H1 (cell line): ENCODE results near the gene CDR2. TPM values are rescaled to one million over a fixed set of nuclear protein-coding genes. Genes with fewer than 3 reads are reported as not detected.

Experiments used
- CTCF ChIA-PET: fragments of 300-600 bp; sonication (Branson Sonifier 250); formaldehyde crosslinking; loops from one replicate; lab custom pipeline; 2021; ENCODE audit not compliant: partially characterized antibody; lab: Charles Lee
- POLR2A ChIA-PET: fragments of 300-600 bp; sonication (Branson Sonifier 250); formaldehyde crosslinking; loops from one replicate; lab custom pipeline; 2021; ENCODE audit warnings: inconsistent platforms; ENCODE audit not compliant: partially characterized antibody; lab: Charles Lee
- DNase-seq, 2 experiments: peaks; one replicate each; pipeline versions ENCODE4 v3.0.0 to v3.0.0-alpha.2; 2010 to 2022; ENCODE audit warnings: low spot score in 2 of 2, low read depth in 1 of 2, mixed read lengths in 1 of 2
- FAIRE-seq: peaks from 2 replicates; lab custom pipeline; 2011; peaks lifted over from hg19 to GRCh38; lab: Jason Lieb, UNC
- H2AFZ ChIP-seq: 2 replicates; pipeline ENCODE4 v1.8.1; 2012; ENCODE audit warnings: low read length, inconsistent platforms
- H2AK5ac ChIP-seq: 2 replicates; pipeline ENCODE4 v1.6.1; 2013; ENCODE audit warnings: low read depth, low read length
- H2BK120ac ChIP-seq: replicated peaks from 2 replicates; pipeline ENCODE3; 2013; ENCODE audit warnings: low read depth, low read length, inconsistent platforms
- H2BK12ac ChIP-seq: 2 replicates; pipeline ENCODE4 v1.6.1; 2013; ENCODE audit warnings: low read depth, low read length
- H2BK15ac ChIP-seq: 2 replicates; pipeline ENCODE4 v1.6.1; 2013; ENCODE audit warnings: low read length
- H2BK20ac ChIP-seq: 2 replicates; pipeline ENCODE4 v1.6.1; 2013; ENCODE audit warnings: low read length
- H2BK5ac ChIP-seq: 2 replicates; pipeline ENCODE4 v1.6.1; 2013; ENCODE audit warnings: low read depth, low read length
- H3K14ac ChIP-seq: 2 replicates; pipeline ENCODE4 v1.6.1; 2013; ENCODE audit warnings: inconsistent platforms; ENCODE audit not compliant: insufficient read length
- H3K18ac ChIP-seq: 2 replicates; pipeline ENCODE4 v1.6.1; 2013; ENCODE audit warnings: low read length; ENCODE audit errors: extremely low read depth
- H3K23ac ChIP-seq: 2 replicates; pipeline ENCODE4 v1.6.1; 2013; ENCODE audit warnings: inconsistent platforms; ENCODE audit not compliant: insufficient read length
- H3K23me2 ChIP-seq: 2 replicates; pipeline ENCODE4 v1.6.1; 2013; ENCODE audit warnings: low read depth, low read length
- H3K27ac ChIP-seq: 2 replicates; pipeline ENCODE4 v1.6.1; 2011; ENCODE audit warnings: low read depth, low read length, inconsistent platforms
- H3K27me3 ChIP-seq, 4 experiments: replicated peaks in 1 of 4; 1 replicate in 1 of 4; 2 replicates in 3 of 4; pipeline versions ENCODE4 v1.6.1 to v1.8.1; 2011 to 2013; ENCODE audit warnings: low read length in 3 of 4, mild to moderate bottlenecking in 3 of 4, inconsistent platforms in 2 of 4, mixed read lengths in 2 of 4, moderate library complexity in 1 of 4; ENCODE audit not compliant: control insufficient read depth in 3 of 4, insufficient read depth in 3 of 4; ENCODE audit errors: extremely low read depth in 1 of 4
- H3K36me3 ChIP-seq, 4 experiments: 2 replicates each; pipeline versions ENCODE4 v1.6.1 to v1.8.1; 2011 to 2013; ENCODE audit warnings: mild to moderate bottlenecking in 4 of 4, low read length in 3 of 4, moderate library complexity in 2 of 4, control low read depth in 1 of 4, inconsistent platforms in 1 of 4; ENCODE audit not compliant: insufficient read depth in 4 of 4, control insufficient read depth in 2 of 4
- H3K4ac ChIP-seq: replicated peaks from 2 replicates; pipeline ENCODE3; 2013; ENCODE audit warnings: low read length, low read depth, mixed read lengths, inconsistent platforms; ENCODE audit not compliant: insufficient read length
- H3K4me1 ChIP-seq, 4 experiments: replicated peaks in 1 of 4; 1 replicate in 1 of 4; 2 replicates in 3 of 4; pipeline versions ENCODE4 v1.6.1 to v1.8.1; 2011 to 2013; ENCODE audit warnings: low read length in 3 of 4, inconsistent platforms in 2 of 4, mixed read lengths in 1 of 4; ENCODE audit not compliant: insufficient read depth in 4 of 4, control insufficient read depth in 3 of 4
- H3K4me2 ChIP-seq, 2 experiments: 2 replicates each; pipeline versions ENCODE4 v1.6.1 to v1.8.1; 2011 to 2013; ENCODE audit warnings: low read depth in 2 of 2, low read length in 2 of 2, control low read depth in 1 of 2, inconsistent platforms in 1 of 2, mild to moderate bottlenecking in 1 of 2; ENCODE audit not compliant: insufficient read depth in 1 of 2
- H3K4me3 ChIP-seq, 4 experiments: fragments of 200-600, 300-600 bp in 1 of 4; sonication (generic), shearing (Covaris generic), sonication (Bioruptor Twin) in 1 of 4; 2 replicates each; pipeline versions ENCODE4 v1.5.1 to v1.8.1; 2011 to 2016; ENCODE audit warnings: low read length in 4 of 4, low read depth in 3 of 4, control low read depth in 2 of 4, inconsistent platforms in 2 of 4, mild to moderate bottlenecking in 2 of 4, mixed read lengths in 1 of 4, moderate library complexity in 1 of 4; ENCODE audit not compliant: insufficient read depth in 2 of 4; ENCODE audit errors: extremely low read depth in 1 of 4
- H3K56ac ChIP-seq: replicated peaks from 2 replicates; pipeline ENCODE3; 2013; ENCODE audit warnings: low read depth, mild to moderate bottlenecking, mixed read lengths, low read length, inconsistent platforms; ENCODE audit not compliant: insufficient read length
- H3K79me1 ChIP-seq: 2 replicates; pipeline ENCODE4 v1.6.1; 2013; ENCODE audit warnings: low read depth, low read length, control low read depth
- H3K79me2 ChIP-seq, 2 experiments: 2 replicates each; pipeline versions ENCODE4 v1.6.1 to v1.8.1; 2012 to 2013; ENCODE audit warnings: low read length in 2 of 2, mild to moderate bottlenecking in 2 of 2, inconsistent platforms in 1 of 2; ENCODE audit not compliant: insufficient read depth in 2 of 2, control insufficient read depth in 1 of 2
- H3K9ac ChIP-seq, 4 experiments: replicated peaks in 1 of 4; 1 replicate in 1 of 4; 2 replicates in 3 of 4; pipeline versions ENCODE4 v1.6.1 to v1.8.1; 2011 to 2013; ENCODE audit warnings: low read depth in 3 of 4, low read length in 3 of 4, control low read depth in 2 of 4, mild to moderate bottlenecking in 2 of 4, moderate library complexity in 2 of 4, inconsistent platforms in 1 of 4; ENCODE audit errors: extremely low read depth in 1 of 4
- H3K9me3 ChIP-seq, 2 experiments: 2 replicates each; pipeline versions ENCODE4 v1.6.1 to v1.8.1; 2012 to 2013; ENCODE audit warnings: mild to moderate bottlenecking in 2 of 2, moderate library complexity in 2 of 2, control low read depth in 1 of 2, inconsistent platforms in 1 of 2, low read depth in 1 of 2, low read length in 1 of 2, mixed read lengths in 1 of 2; ENCODE audit not compliant: insufficient read depth in 2 of 2
- H4K20me1 ChIP-seq, 2 experiments: replicated peaks in 1 of 2; 2 replicates each; pipeline versions ENCODE3 to v1.8.1; 2011 to 2013; ENCODE audit warnings: inconsistent platforms in 2 of 2, low read length in 2 of 2, mild to moderate bottlenecking in 1 of 2; ENCODE audit not compliant: insufficient read depth in 2 of 2, control insufficient read depth in 1 of 2
- H4K5ac ChIP-seq: 2 replicates; pipeline ENCODE4 v1.6.1; 2013; ENCODE audit warnings: low read length, low read depth, mixed read lengths, inconsistent platforms; ENCODE audit not compliant: insufficient read length
- H4K8ac ChIP-seq: 2 replicates; pipeline ENCODE4 v1.8.0; 2013; ENCODE audit warnings: mild to moderate bottlenecking, moderate library complexity, low read length, inconsistent platforms; ENCODE audit not compliant: insufficient read depth; ENCODE audit errors: extremely low read depth
- H4K91ac ChIP-seq: replicated peaks from 2 replicates; pipeline ENCODE3; 2013; ENCODE audit warnings: low read length, mixed read lengths, inconsistent platforms; ENCODE audit not compliant: insufficient read length
- CEBPB ChIP-seq: IDR thresholded peaks from 2 replicates; pipeline ENCODE4 v1.6.1; 2012; ENCODE audit warnings: low read depth, low read length
- TAF7 ChIP-seq: optimal IDR thresholded peaks from 2 replicates; pipeline ENCODE3; 2011; ENCODE audit warnings: low read depth, mild to moderate bottlenecking, inconsistent platforms, low read length, moderate library complexity, borderline replicate concordance
- WGBS, 2 experiments: shearing (Covaris generic) in 1 of 2; methylation state at CpG; one replicate each; pipeline versions ENCODE4 v1.1.6 to v1.1.7; 2013 to 2015; ENCODE audit warnings: low lambda C conversion rate in 2 of 2, mixed read lengths in 2 of 2, inconsistent platforms in 1 of 2, low coverage in 1 of 2, missing lambda C conversion rate in 1 of 2; ENCODE audit not compliant: insufficient replicate concordance in 2 of 2, insufficient coverage in 1 of 2, insufficient read length in 1 of 2; ENCODE audit errors: extremely low coverage in 1 of 2, missing lambda C conversion rate in 1 of 2; 5-methylcytosine and 5-hydroxymethylcytosine counted together
- polyA plus RNA-seq, 7 experiments: library from polyadenylated mRNA; depleted of rRNA in 3 of 7; stranded (reverse) in 5 of 7; unstranded in 2 of 7; fragments of >200 nt in 5 of 7; fragments of 200-250 nt in 2 of 7; gene quantifications; 1 replicate in 5 of 7; 2 replicates in 1 of 7; 4 replicates in 1 of 7; pipeline versions ENCODE4 v1.2.1 to v1.2.3, GENCODE V29; 2011 to 2013; ENCODE audit warnings: missing spikeins in 2 of 7, mixed read lengths in 2 of 7
- total RNA-seq: library from RNA; stranded (reverse); fragmentation: NEBNext Ultra II Directional; extraction: Animal tissue kit (Norgen Biotek cat#: 25700); gene quantifications from 2 replicates; pipeline ENCODE4 v1.2.1, GENCODE V29; 2021

Gene CDR2
- total and polyA plus RNA-seq, 2 of the 8 experiments (the other 6 are each of a cell fraction or from before 2014, with no cell fraction given): 16.3 to 34.9 TPM

- ChIA-PET CTCF (interaction anchor here (4.3 kb wide), 1 partner anchor 28 kb away, joined by 13 read pairs; no protein-coding TSS in a partner anchor), POLR2A (interaction anchor here (1.1 to 1.7 kb wide), 2 partner anchors 12 to 24 kb away, joined by 3 to 4 read pairs; no protein-coding TSS in a partner anchor)
- H3K14ac ChIP-seq: no peak overlapping the region
- H3K27ac ChIP-seq: no peak overlapping the region
- no peak overlapping the region for H2BK120ac ChIP-seq
- H2AFZ ChIP-seq: no peak overlapping the region
- no peak overlapping the region for H3K4ac ChIP-seq
- DNase-seq (no peak), FAIRE-seq (no peak)
- no peaks in the 10 kb centered on the region for H3K4me1 ChIP-seq
- no peak overlapping the region for H2BK20ac ChIP-seq
- no peak overlapping the region for H3K9ac ChIP-seq
- no peak overlapping the region for H4K8ac ChIP-seq
- no peak overlapping the region for H2BK12ac ChIP-seq
- H3K4me3 ChIP-seq: no peak overlapping the region
- H3K79me1 ChIP-seq: no peaks in the 10 kb centered on the region
- peaks cover 5 to 48% (median 31%) of the 10 kb centered on the region in 4 experiments for H3K36me3 ChIP-seq
- no peaks in the 10 kb centered on the region; the same call in 1 of the 2 replicates for H3K23me2 ChIP-seq
- H3K27me3 ChIP-seq: no peaks in the 10 kb centered on the region
- no peak overlapping the region for H2BK5ac ChIP-seq
- 89% methylated on average over 9 of the region's 9 CpGs; no CpG with 5 or more reads in 1 of the 2 experiments for WGBS, 2 experiments
- no peak overlapping the region for H3K56ac ChIP-seq
- H3K9me3 ChIP-seq: no peaks in the 10 kb centered on the region
- no peak overlapping the region for H2AK5ac ChIP-seq
- no peak overlapping the region for H3K4me2 ChIP-seq
- H2BK15ac ChIP-seq: no peak overlapping the region
- no peak overlapping the region for H3K23ac ChIP-seq
- no peak overlapping the region for H4K91ac ChIP-seq
- 0 out of 4 replicates have a peak, but pooled peaks cover 0 to 2% of the 10 kb centered on the region in 2 experiments for H3K79me2 ChIP-seq
- peaks cover 2 to 3% of the 10 kb centered on the region in 2 experiments for H4K20me1 ChIP-seq
- no peak overlapping the region for H3K18ac ChIP-seq
- TF ChIP-seq TAF7: no peak
- peak; percentile 50; the same call in 1 of the 2 replicates for TF ChIP-seq CEBPB
- H4K5ac ChIP-seq: no peak overlapping the region
These were observed 27.9 kb downstream of the CDR2 start for GRCh38 chr16:22346483-22346882.
